ENCODE data around the gene RGPD6.
"Not testable (repeated sequence)": the region's sequence is repeated elsewhere in the genome, so short reads cannot be mapped to it uniquely, and the experiment has no call there.

The RGPD6 gene

DNA sequence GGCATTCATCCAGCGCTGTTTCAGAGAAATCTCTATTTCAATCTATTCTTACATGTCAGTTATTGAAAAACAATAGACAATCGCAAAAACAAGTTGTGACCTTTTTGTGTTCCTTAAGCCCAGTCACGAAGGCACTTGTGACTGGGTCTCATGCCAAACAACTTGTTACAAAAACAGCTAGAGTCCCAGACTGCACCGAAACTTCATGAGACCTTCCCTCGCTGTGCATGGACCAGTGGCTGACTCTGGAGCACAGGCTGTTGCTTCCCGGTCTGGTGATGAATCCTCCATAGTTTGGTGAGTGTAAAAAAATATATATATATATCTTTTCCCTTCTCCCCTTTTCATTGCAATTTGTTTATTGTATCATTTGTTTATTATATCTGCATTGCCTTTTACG is 99.7 kb downstream of the RGPD6 start:
- no CpG with 5 or more reads among the region's 7 CpGs for WGBS, 2 experiments (ENCODE audit: insufficient coverage in 2 of 2)
- not testable (repeated sequence) for H3K36me3 ChIP-seq (ENCODE audit: control insufficient read depth, insufficient read depth, low read length); H3K4me3 ChIP-seq (ENCODE audit: extremely low read depth, insufficient read depth, low read length, poor library complexity, severe bottlenecking); H3K27ac ChIP-seq (ENCODE audit: low read depth, low read length, severe bottlenecking); H3K4me1 ChIP-seq (ENCODE audit: control insufficient read depth, insufficient read depth, low read length, poor library complexity, severe bottlenecking); H3K9me3 ChIP-seq (ENCODE audit: control insufficient read depth, low read length)

DNA sequence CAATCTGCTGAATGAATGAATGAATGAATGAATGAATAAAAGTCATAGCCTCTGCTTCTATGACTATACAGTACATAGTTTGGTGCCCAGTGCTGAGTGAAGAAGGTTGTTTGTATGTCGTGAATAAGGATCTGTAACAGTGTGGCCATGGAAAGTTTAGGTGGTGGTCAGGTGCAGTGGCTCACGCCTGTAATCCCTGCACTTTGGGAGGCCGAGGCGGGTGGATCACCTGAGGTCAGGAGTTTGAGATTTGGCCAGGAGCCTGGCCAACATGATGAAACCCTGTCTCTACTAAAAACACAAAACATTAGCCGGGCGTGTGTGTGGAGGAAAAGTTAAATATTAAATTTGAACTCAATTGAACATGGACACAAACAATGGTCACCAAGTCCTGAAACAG is 100.1 kb downstream of the RGPD6 start:
- not testable (repeated sequence) for H3K27ac ChIP-seq (ENCODE audit: low read depth, low read length, severe bottlenecking); H3K36me3 ChIP-seq (ENCODE audit: control insufficient read depth, insufficient read depth, low read length); H3K9me3 ChIP-seq (ENCODE audit: control insufficient read depth, low read length); H3K4me3 ChIP-seq (ENCODE audit: extremely low read depth, insufficient read depth, low read length, poor library complexity, severe bottlenecking); H3K4me1 ChIP-seq (ENCODE audit: control insufficient read depth, insufficient read depth, low read length, poor library complexity, severe bottlenecking)
- WGBS, 2 experiments (ENCODE audit: insufficient coverage in 2 of 2) = no CpG with 5 or more reads among the region's 6 CpGs

DNA sequence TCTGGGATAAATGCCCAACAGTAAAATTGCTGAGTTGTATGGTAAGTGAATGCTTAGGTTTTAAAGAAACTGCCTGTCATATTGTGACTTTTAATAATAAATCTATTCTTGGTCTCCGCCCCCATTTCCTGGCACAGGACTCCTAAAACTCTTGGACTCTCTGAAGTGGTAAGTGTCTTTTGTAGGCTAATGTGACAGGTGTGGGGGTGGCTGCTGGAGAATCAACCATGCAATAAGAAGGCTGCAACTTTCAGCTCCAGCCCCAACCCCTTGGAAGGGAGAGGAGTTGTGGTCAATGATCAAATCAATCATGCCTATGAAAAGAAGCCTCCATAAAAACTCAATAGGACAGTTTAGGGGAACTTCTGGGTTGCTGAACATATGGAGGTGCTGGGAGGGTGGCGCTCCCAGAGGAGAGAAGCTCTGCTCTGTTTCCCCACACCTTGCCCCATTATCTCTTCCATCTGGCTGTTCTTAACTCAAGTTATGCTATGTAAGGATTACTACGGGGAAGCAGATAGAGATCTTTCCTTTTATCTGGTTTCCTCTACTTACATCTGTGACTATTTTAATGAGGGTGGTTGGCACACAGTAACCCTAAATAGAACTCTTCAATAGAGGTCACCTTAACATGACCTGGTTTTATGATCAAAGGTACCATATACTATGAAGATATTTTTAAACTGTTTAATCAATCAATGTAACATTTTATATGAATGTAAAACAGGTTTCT is 101.2 kb downstream of the RGPD6 start:
- H3K4me3 ChIP-seq (ENCODE audit: extremely low read depth, insufficient read depth, low read length, poor library complexity, severe bottlenecking); H3K27ac ChIP-seq (ENCODE audit: low read depth, low read length, severe bottlenecking); H3K36me3 ChIP-seq (ENCODE audit: control insufficient read depth, insufficient read depth, low read length); H3K4me1 ChIP-seq (ENCODE audit: control insufficient read depth, insufficient read depth, low read length, poor library complexity, severe bottlenecking); H3K9me3 ChIP-seq (ENCODE audit: control insufficient read depth, low read length): not testable (repeated sequence)
- WGBS, 2 experiments (ENCODE audit: insufficient coverage in 2 of 2) = no CpG with 5 or more reads among the region's 3 CpGs

DNA sequence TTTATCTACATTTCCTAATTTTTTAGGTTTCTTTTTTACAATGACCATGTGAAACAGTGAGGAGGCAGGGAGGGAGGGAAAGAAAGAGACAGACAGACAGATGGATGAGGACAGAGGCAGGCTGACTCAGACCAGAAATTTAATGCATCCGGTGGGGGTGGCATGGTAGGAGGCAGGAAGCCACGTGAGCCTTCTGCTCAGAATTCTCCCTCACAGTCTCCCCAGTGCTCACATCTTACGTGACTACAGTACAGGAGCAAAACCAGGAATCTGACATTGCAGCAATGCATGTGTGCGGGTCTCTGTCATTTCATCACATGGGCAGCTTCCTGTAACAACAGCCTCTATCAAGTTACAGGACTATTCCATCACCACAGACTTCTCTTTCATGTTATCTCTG is 102.1 kb downstream of the RGPD6 start:
- H3K4me1 ChIP-seq (ENCODE audit: control insufficient read depth, insufficient read depth, low read length, poor library complexity, severe bottlenecking); H3K4me3 ChIP-seq (ENCODE audit: extremely low read depth, insufficient read depth, low read length, poor library complexity, severe bottlenecking); H3K27ac ChIP-seq (ENCODE audit: low read depth, low read length, severe bottlenecking); H3K9me3 ChIP-seq (ENCODE audit: control insufficient read depth, low read length); H3K36me3 ChIP-seq (ENCODE audit: control insufficient read depth, insufficient read depth, low read length): not testable (repeated sequence)
- no CpG with 5 or more reads among the region's 4 CpGs for WGBS, 2 experiments (ENCODE audit: insufficient coverage in 2 of 2)

DNA sequence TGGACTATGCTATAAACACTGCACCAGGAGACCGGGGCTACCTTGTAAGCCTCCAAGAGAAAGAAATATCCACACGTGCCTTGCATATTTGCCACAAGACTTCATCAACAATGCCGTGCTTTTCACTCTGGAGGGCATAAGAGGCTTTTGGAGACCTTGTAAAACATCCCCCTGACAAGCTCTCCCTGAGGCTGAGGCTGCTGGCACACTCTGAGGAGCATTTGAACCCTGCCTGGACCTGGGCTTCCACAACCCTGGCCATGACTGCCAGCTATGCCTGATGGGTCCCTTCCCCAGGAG is 104.0 kb downstream of the RGPD6 start:
- H3K27ac ChIP-seq (ENCODE audit: low read depth, low read length, severe bottlenecking); H3K4me1 ChIP-seq (ENCODE audit: control insufficient read depth, insufficient read depth, low read length, poor library complexity, severe bottlenecking); H3K4me3 ChIP-seq (ENCODE audit: extremely low read depth, insufficient read depth, low read length, poor library complexity, severe bottlenecking); H3K9me3 ChIP-seq (ENCODE audit: control insufficient read depth, low read length); H3K36me3 ChIP-seq (ENCODE audit: control insufficient read depth, insufficient read depth, low read length): not testable (repeated sequence)
- no CpG with 5 or more reads among the region's 3 CpGs for WGBS, 2 experiments (ENCODE audit: insufficient coverage in 2 of 2)

DNA sequence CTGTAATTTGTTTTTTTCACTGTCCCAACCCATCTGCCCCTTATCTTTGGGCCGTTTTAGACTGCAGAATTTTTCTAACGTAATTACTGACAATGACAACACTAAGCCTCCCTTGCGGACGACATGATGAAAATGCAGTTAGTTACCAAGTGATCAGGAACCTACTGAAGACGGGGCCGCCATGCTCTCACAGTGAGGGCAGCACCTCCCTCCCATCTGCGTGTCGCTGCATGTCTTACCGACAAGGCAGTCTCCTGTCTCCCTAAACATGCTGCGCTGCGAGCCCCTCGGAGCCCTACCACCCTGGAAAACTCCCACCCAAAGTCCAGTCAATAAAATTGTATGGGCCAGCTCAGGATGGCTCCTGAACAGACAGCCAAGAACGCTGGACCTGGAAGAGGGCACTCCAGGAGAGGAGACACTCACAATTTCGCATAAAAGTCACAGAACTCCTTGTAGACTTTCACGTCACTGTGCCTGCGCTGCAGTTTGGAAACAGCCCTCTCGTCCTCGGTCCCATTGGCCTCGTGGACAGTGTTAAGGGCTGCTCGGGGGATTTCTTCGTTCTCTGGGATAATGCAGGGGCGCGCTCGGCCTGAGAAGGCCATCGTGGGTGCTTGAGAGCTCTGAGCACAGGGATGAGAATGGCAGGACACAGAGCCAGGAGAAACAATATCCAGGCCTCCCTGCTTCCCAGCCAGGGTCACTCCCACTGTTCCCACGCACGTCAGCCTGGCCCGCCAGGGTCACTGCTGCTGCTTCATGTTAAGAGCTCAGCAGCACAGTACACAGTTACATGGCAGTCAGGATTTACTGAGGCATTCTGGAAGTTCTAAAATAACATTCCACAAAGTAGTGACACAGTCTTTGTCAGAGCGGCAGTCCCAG is 104.6 kb downstream of the RGPD6 start, which contains the start of gene LIMS4:
Gene LIMS4 (minus strand): TSS at position 646 of the 888 bp plus-strand sequence. CDS start 38 bp downstream, at position 608.
- H3K36me3 ChIP-seq (ENCODE audit: control insufficient read depth, insufficient read depth, low read length); H3K27ac ChIP-seq (ENCODE audit: low read depth, low read length, severe bottlenecking); H3K9me3 ChIP-seq (ENCODE audit: control insufficient read depth, low read length); H3K4me1 ChIP-seq (ENCODE audit: control insufficient read depth, insufficient read depth, low read length, poor library complexity, severe bottlenecking); H3K4me3 ChIP-seq (ENCODE audit: extremely low read depth, insufficient read depth, low read length, poor library complexity, severe bottlenecking): not testable (repeated sequence)
- no CpG with 5 or more reads among the region's 29 CpGs for WGBS, 2 experiments (ENCODE audit: insufficient coverage in 2 of 2)

DNA sequence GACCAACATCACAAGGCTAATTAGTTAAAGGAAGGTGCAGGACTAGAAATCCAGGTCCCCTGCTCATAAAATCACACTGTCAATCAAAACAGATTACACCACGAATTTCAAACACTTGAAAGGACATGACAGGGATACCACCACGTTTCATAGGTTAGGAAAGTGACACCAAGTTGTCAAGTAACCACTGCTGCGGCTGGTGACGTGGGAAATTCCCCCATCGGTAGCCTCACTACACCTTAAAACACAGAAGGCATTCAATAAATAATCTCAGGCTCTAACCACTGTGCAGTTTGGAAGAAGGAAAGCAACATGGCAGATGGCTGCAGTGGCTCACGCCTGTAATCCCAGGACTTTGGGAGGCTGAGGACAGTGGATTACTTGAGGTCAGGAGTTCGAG is 108.1 kb downstream of the RGPD6 start:
- not testable (repeated sequence) for H3K27ac ChIP-seq (ENCODE audit: low read depth, low read length, severe bottlenecking)

DNA sequence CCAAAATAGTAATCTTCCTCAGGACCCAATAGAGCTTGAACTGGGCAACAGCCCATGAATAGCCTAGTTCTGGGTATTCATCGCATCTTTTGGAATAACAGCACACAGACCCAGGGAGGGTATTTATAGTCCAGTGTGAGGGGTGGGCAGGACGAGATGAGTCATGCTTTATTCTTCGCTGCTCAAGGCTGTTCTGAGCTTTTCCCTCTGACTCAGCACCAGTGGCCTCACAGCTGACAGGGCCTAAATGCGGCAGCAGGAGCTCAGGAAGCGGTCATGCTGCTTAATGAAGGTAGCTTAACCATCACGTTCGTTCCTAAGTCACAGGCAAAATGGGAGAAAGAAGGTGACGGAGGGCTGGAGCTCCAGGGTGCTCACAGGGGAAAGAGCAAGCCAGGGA is 111.7 kb downstream of the RGPD6 start:
- H3K9me3 ChIP-seq (ENCODE audit: control insufficient read depth, low read length); H3K4me3 ChIP-seq (ENCODE audit: extremely low read depth, insufficient read depth, low read length, poor library complexity, severe bottlenecking); H3K27ac ChIP-seq (ENCODE audit: low read depth, low read length, severe bottlenecking); H3K4me1 ChIP-seq (ENCODE audit: control insufficient read depth, insufficient read depth, low read length, poor library complexity, severe bottlenecking); H3K36me3 ChIP-seq (ENCODE audit: control insufficient read depth, insufficient read depth, low read length): not testable (repeated sequence)
- no CpG with 5 or more reads among the region's 8 CpGs for WGBS, 2 experiments (ENCODE audit: insufficient coverage in 2 of 2)

More for the DNA sequence above, 108.1 kb downstream of the RGPD6 start:
- not testable (repeated sequence) for H3K4me1 ChIP-seq (ENCODE audit: control insufficient read depth, insufficient read depth, low read length, poor library complexity, severe bottlenecking); H3K4me3 ChIP-seq (ENCODE audit: extremely low read depth, insufficient read depth, low read length, poor library complexity, severe bottlenecking); H3K9me3 ChIP-seq (ENCODE audit: control insufficient read depth, low read length); H3K36me3 ChIP-seq (ENCODE audit: control insufficient read depth, insufficient read depth, low read length)
- WGBS, 2 experiments (ENCODE audit: insufficient coverage in 2 of 2) = no CpG with 5 or more reads among the region's 7 CpGs
